HepG2 (cell line): Measurements from ENCODE around the gene ACAP2. TPM values are rescaled to one million over a fixed set of nuclear protein-coding genes. Genes with fewer than 3 reads are reported as not detected.
A peak's percentile ranks its signal among the peaks of the same experiment; 100 is the strongest.

Source experiments
- AFF4 ChIP-seq: sonication (generic); formaldehyde crosslinking; IDR thresholded peaks from 2 replicates; pipeline ENCODE4 v1.4.0; 2020; ENCODE audit warnings: missing genetic modification reagents
- AHR ChIP-seq: IDR thresholded peaks from 2 replicates; pipeline ENCODE4 v1.6.1; 2018; ENCODE audit warnings: missing genetic modification reagents, missing compliant biosample characterization
- ARID2 ChIP-seq: sonication (generic); formaldehyde crosslinking; IDR thresholded peaks from 2 replicates; pipeline ENCODE4 v1.8.1; 2022; ENCODE audit warnings: mild to moderate bottlenecking, missing genetic modification reagents, borderline replicate concordance
- CBFB ChIP-seq: sonication (generic); formaldehyde crosslinking; IDR thresholded peaks from 2 replicates; pipeline ENCODE4 v1.4.0; 2020; ENCODE audit warnings: missing genetic modification reagents
- GABPA ChIP-seq, 2 experiments: IDR thresholded peaks; 2 replicates each; pipeline ENCODE4 v1.6.1; 2011 to 2016; ENCODE audit warnings: low read depth in 2 of 2, low read length in 1 of 2, missing biosample characterization in 1 of 2, missing genetic modification characterization in 1 of 2
- HDAC2 ChIP-seq: sonication (generic); formaldehyde crosslinking; IDR thresholded peaks from 2 replicates; pipeline ENCODE4 v1.4.0; 2020; ENCODE audit warnings: missing genetic modification reagents
- HMG20B ChIP-seq: conservative IDR thresholded peaks from 2 replicates; pipeline ENCODE4 v1.6.1; 2016; ENCODE audit warnings: missing genetic modification reagents, missing compliant biosample characterization
- HNRNPUL1 ChIP-seq: fragments of 200-400 bp; formaldehyde crosslinking; IDR thresholded peaks from 2 replicates; pipeline ENCODE4 v1.6.1; 2017; ENCODE audit warnings: low read depth, mild to moderate bottlenecking, low read length, moderate library complexity
- ISL2 ChIP-seq: sonication (generic); formaldehyde crosslinking; IDR thresholded peaks from 2 replicates; pipeline ENCODE4 v1.5.0; 2020; ENCODE audit warnings: missing genetic modification reagents
- MXI1 ChIP-seq: IDR thresholded peaks from 3 replicates; pipeline ENCODE4 v1.6.1; 2012; ENCODE audit warnings: low read depth, low read length, inconsistent platforms, borderline replicate concordance
- NFE2L2 ChIP-seq: fragments of 150-350 bp; IDR thresholded peaks from 2 replicates; pipeline ENCODE4 v1.6.1; 2014; ENCODE audit warnings: low read length
- PPARG ChIP-seq: conservative IDR thresholded peaks from 2 replicates; pipeline ENCODE4 v1.6.1; 2016; ENCODE audit warnings: missing biosample characterization, missing genetic modification reagents
- SAP130 ChIP-seq: IDR thresholded peaks from 2 replicates; pipeline ENCODE4 v1.6.1; 2016; ENCODE audit warnings: low read depth
- TARDBP ChIP-seq: sonication (generic); formaldehyde crosslinking; IDR thresholded peaks from 2 replicates; pipeline ENCODE4 v1.8.0; 2022; ENCODE audit warnings: mild to moderate bottlenecking, missing genetic modification reagents
- TFE3 ChIP-seq: IDR thresholded peaks from 2 replicates; pipeline ENCODE4 v1.6.1; 2016
- U2AF1 ChIP-seq: fragments of 200-400 bp; formaldehyde crosslinking; optimal IDR thresholded peaks from 2 replicates; pipeline ENCODE3; 2017; ENCODE audit warnings: mild to moderate bottlenecking, low read depth, low read length
- ZMAT3 ChIP-seq: sonication (generic); formaldehyde crosslinking; conservative IDR thresholded peaks from 2 replicates; pipeline ENCODE4 v1.7.0; 2021; ENCODE audit warnings: missing genetic modification reagents
- ZNF180 ChIP-seq: sonication (generic); formaldehyde crosslinking; IDR thresholded peaks from 2 replicates; pipeline ENCODE4 v1.4.0; 2020; ENCODE audit warnings: low read depth, missing genetic modification reagents, borderline replicate concordance
- ZNF441 ChIP-seq: sonication (generic); formaldehyde crosslinking; IDR thresholded peaks from 2 replicates; pipeline ENCODE4 v1.7.0; 2021; ENCODE audit warnings: missing genetic modification reagents, borderline replicate concordance
- ZNF468 ChIP-seq: sonication (generic); formaldehyde crosslinking; IDR thresholded peaks from 2 replicates; pipeline ENCODE4 v1.8.0; 2022; ENCODE audit warnings: mild to moderate bottlenecking, moderate library complexity, missing genetic modification reagents
- ZNF501 ChIP-seq: sonication (generic); formaldehyde crosslinking; IDR thresholded peaks from 2 replicates; pipeline ENCODE4 v1.5.1; 2020; ENCODE audit warnings: mild to moderate bottlenecking, moderate library complexity, missing genetic modification reagents
- ZNF510 ChIP-seq: sonication (generic); formaldehyde crosslinking; IDR thresholded peaks from 2 replicates; pipeline ENCODE4 v1.4.0; 2020; ENCODE audit warnings: low read depth, mild to moderate bottlenecking, missing genetic modification reagents
- ZNF562 ChIP-seq: sonication (generic); formaldehyde crosslinking; IDR thresholded peaks from 2 replicates; pipeline ENCODE4 v1.8.0; 2022; ENCODE audit warnings: missing genetic modification reagents, borderline replicate concordance
- ZNF570 ChIP-seq: sonication (generic); formaldehyde crosslinking; IDR thresholded peaks from 2 replicates; pipeline ENCODE4 v1.4.0; 2020; ENCODE audit warnings: mild to moderate bottlenecking, missing genetic modification reagents, borderline replicate concordance
- ZNF660 ChIP-seq: sonication (generic); formaldehyde crosslinking; IDR thresholded peaks from 2 replicates; pipeline ENCODE4 v1.5.1; 2020; ENCODE audit warnings: mild to moderate bottlenecking, low read depth, missing genetic modification reagents, borderline replicate concordance
- ZNF768 ChIP-seq: sonication (generic); formaldehyde crosslinking; IDR thresholded peaks from 2 replicates; pipeline ENCODE4 v1.4.0; 2020; ENCODE audit warnings: missing genetic modification reagents
- ZNF841 ChIP-seq: sonication (generic); formaldehyde crosslinking; IDR thresholded peaks from 2 replicates; pipeline ENCODE4 v1.8.1; 2023; ENCODE audit warnings: missing genetic modification reagents, borderline replicate concordance
- polyA plus RNA-seq, 8 experiments: library from polyadenylated mRNA; depleted of rRNA in 3 of 8; stranded (reverse) in 7 of 8; unstranded in 1 of 8; fragments of >200 nt; fragmentation: Illumina TruSeq in 4 of 8; extraction: Trizol in 4 of 8; gene quantifications; 2 replicates each; pipeline versions ENCODE4 v1.2.1 to v1.2.3, GENCODE V29; 2011 to 2016; ENCODE audit warnings: low read depth in 4 of 8, missing spikeins in 1 of 8, mixed read lengths in 1 of 8; ENCODE audit not compliant: insufficient read depth in 1 of 8
- total RNA-seq, 5 experiments: library from RNA; depleted of rRNA; stranded (reverse); fragments of >200 nt; fragmentation: Illumina TruSeq; extraction: Trizol; gene quantifications; 2 replicates each; pipeline ENCODE4 v1.2.3, GENCODE V29; 2016; ENCODE audit warnings: low read depth in 1 of 5

The ACAP2 gene
- total and polyA plus RNA-seq, 2 of the 13 experiments (the other 11 are each of a cell fraction or from before 2014, with no cell fraction given), result 7.3 to 23.9 TPM

- TF ChIP-seq NFE2L2 (no peak), HNRNPUL1 (no peak), MXI1 (0 out of 3 replicates have a peak, but pooled peaks have one; percentile 11), U2AF1 (no peak), ZMAT3 (CRISPR knock-in tag) (no peak), ZNF501 (CRISPR knock-in tag) (0 out of 2 replicates have a peak, but pooled peaks have one; percentile 31), ARID2 (CRISPR knock-in tag) (no peak), ZNF841 (CRISPR knock-in tag) (no peak), HDAC2 (CRISPR knock-in tag) (0 out of 2 replicates have a peak, but pooled peaks have one; percentile 25), ISL2 (CRISPR knock-in tag) (0 out of 2 replicates have a peak, but pooled peaks have one; percentile 21), ZNF570 (CRISPR knock-in tag) (no peak), AHR (CRISPR knock-in tag) (no peak), ZNF180 (CRISPR knock-in tag) (no peak), CBFB (no peak), SAP130 (CRISPR knock-in tag) (peak; percentile 67), GABPA (IDR thresholded peaks at IDR 0.05; ENCODE audit: low read depth, low read length) (0 out of 2 replicates have a peak, but pooled peaks have one; percentile 15), GABPA (CRISPR knock-in tag; IDR thresholded peaks at IDR 0.05; ENCODE audit: low read depth) (no peak), ZNF562 (CRISPR knock-in tag) (no peak), PPARG (CRISPR knock-in tag) (no peak), ZNF510 (CRISPR knock-in tag) (no peak), TFE3 (CRISPR knock-in tag) (no peak), ZNF768 (no peak), AFF4 (CRISPR knock-in tag) (no peak), HMG20B (CRISPR knock-in tag) (no peak), ZNF660 (CRISPR knock-in tag) (no peak), ZNF468 (no peak), TARDBP (no peak), ZNF441 (CRISPR knock-in tag) (no peak)
These were observed 1.3 kb downstream of the ACAP2 start (continued) for GRCh38 chr3:195441476-195441991.
